GM11168 (cell line): ENCODE measurements around the gene RAB26.
"Not testable (repeated sequence)": the region's sequence is repeated elsewhere in the genome, so short reads cannot be mapped to it uniquely, and the experiment has no call there.

Experiments used
- in situ Hi-C: fragments of 300-500 bp; cut with MboI; formaldehyde crosslinking; loops from one replicate; pipeline ENCODE4 v1.12.0; 2022; ENCODE audit warnings: low sequenced_read_pairs; ENCODE audit not compliant: unreplicated experiment

RAB26 gene

GRCh38 chr16:2191446-2191706 is 43.0 kb downstream of the RAB26 start:
- in situ Hi-C loops = no loop called here

GRCh38 chr16:2194166-2194834 is 45.9 kb downstream of the RAB26 start:
- in situ Hi-C loops = no loop called here

DNA sequence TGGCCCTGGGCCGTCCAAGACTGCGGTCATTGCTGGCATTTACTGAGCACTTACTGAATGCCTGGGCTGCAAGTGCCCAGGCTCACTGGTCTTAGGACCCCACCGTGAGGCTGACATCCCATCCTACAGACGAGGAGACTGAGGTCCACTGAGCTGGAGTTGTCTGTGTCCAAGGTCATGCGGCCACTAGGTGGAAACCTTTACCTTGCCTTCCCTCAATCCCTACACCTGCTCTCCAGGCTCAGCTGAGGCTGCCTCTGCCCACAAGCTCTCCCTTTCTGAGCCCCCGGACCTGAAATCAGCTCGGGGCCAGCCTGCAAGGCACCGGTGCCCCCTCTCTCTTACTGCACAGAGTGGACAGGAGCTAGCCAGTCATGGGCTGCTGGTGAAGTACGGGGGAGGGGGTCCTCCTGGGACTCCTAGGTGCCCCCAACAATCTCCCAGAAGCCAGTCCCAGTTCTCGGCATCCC is 46.5 kb downstream of the RAB26 start:
- in situ Hi-C loops = no loop called here

DNA sequence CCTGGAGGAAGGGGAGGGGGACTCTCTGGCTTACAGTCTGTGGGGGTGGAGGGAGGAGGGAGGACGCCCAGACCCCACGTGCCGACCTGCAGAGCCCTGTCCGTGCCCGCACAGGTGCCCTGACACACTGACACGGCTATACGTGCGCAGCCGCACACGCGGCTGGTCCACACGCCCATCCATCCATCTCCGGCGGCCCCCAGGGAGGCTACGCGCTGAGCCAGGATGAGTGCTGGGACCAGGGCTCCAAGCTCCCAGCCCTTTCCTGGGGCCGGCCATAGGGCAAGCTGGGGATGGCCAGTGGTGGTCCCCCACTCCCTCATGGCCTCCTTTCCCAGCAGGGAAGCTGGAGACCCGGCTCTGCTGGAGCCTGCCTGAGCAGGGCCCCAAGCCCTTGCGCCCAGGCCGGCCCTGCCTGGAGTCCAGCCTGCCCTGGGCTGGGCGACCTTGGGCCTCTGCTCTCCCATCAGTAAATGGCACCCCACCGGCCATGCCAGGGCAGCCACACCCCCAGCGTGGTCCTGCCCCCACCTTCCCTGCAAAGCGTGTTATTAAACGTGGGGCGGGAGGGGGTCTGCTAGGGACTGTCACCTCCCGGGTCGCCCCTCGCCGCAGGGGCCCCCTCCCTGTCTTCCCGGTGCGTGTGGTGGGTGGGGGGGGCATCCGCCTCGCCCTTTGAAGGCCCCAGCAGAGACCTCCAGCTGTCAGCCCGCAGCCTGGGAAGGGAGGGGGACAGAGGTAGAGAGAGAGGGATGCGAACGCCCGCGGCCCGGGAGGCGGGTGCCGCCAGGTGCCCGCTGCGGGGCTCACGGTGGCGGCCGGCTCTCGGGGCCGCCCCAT is 47.1 kb downstream of the RAB26 start:
- in situ Hi-C loops = no loop called here

DNA sequence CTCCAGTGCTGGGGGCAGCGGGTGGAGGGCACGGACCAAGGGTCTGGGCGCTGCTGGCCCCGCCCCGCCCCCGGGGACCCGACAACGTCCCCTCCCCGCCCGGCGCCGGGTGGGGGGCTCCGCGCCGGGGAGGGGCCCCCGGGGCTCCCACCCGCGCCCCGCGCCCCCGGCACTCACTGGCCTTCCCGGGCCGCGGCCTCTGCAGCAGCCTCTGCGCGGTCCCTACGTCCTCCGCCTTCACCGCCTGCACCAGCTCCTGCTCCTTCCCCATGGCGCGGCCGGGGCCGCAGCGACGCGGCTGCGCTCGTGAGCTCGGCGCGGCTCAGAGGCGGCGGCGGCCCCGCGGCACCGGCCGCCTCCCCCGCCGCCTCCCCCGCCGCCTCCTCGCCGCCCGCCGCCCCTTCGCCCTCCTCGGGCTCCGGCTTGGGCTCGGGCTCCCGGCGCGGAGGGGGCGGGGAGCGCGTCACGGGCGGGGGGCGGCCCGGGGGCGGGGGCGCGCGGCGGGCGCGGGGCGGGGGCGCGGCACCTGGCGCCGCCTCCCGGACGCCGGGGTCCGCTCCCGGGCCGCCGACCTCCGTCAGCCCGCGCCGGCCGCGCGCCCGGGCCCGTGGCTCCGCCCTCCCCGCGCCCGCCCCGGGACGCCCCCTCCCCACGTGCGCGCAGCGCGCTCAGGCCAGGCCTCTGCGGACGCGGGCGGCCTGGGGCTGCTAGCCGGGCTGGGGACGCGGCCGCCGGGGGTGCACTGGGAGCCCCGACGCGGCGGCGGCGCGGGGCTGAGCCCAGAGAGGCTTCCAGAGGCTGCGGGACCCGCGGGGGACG is 47.9 kb downstream of the RAB26 start, which contains the start of gene CASKIN1:
TSS of gene CASKIN1 (minus strand) at position 444 of the 819 bp plus-strand sequence. CDS start at position 271, 173 bp downstream.
- in situ Hi-C loops = no loop called here

GRCh38 chr16:2196981-2197511 is 48.6 kb downstream of the RAB26 start:
- in situ Hi-C loops = no loop called here

DNA sequence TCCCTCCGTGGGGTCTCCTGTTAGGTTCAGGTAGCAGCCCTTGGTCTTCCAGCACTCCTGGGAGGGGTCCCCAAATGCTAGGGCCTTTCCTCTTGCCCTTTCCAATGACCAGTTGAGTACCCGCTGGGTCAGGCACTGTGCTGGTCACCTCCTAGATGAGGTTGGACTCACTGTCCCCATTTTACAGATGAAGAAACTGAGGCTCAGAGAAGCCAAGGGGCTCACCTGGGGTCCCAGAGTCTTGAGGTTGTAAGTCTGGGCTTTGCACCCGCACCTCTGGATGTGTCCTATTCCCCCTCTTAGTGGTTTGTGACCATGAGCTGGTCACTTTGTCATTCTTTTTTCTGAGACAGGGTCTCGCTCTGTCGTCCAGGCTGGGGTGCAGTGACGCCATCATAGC is 49.3 kb downstream of the RAB26 start:
- in situ Hi-C loops = no loop called here

DNA sequence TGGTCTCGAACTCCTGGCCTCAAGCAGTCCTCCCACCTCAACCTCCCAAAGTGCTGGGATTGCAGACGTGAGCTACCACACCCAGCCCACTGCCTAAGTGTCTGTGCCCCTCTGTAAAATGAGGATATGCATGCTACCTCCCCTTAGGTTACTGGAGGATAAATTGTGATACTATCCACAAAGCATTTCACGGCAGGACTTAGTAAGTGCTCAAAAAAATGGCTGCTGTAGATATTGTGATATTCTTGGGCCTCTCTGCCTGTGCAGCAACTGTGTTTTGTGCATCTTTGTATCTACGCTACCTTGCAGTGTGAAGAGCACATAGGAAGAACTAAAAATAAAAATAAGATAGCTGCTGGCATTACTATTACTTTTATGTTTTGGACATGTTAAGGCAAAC is 49.9 kb downstream of the RAB26 start:
- in situ Hi-C loops = no loop called here

DNA sequence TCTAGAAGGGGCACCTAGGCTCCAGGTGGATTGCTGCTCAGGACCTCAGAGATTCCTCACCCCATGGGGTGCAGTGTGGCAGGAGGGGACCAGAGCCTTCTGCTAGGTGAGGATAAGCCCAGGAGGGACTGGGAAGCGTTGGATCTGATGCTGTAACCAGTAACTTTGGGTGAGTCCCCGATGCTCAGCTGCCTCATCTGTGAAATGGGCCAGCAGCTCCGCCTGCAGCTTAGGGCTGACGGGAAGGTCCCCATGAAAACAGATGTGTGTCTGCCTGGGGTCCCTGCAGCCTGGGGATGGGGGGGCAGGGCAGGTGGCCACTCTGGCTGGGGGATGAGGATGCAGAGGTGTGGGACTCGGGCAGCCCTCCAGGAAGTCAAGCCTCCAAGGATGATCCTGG is 50.7 kb downstream of the RAB26 start:
- in situ Hi-C loops = no loop called here

- in situ Hi-C loops = no loop called here
Observed at GRCh38 chr16:2199621-2200139, 51.3 kb downstream of the RAB26 start.

DNA sequence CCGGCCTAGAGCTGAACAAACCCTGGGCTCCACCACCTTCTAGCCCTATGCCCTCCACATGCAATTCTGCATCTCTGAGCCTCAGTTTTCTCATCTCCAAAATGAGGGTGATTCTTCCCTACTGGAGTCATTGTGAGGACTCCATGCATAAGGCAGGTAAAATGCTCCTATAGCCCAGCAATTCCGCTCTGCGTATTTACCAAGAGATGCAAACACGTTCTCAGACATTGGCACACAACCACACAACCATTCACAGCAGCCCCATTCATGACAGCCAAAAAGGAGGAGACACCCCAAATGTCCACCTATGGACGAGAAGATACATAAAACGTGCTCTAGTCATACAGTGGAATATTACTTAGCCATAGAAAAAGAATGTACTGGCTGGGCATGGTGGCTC is 51.9 kb downstream of the RAB26 start:
- in situ Hi-C loops = no loop called here

DNA sequence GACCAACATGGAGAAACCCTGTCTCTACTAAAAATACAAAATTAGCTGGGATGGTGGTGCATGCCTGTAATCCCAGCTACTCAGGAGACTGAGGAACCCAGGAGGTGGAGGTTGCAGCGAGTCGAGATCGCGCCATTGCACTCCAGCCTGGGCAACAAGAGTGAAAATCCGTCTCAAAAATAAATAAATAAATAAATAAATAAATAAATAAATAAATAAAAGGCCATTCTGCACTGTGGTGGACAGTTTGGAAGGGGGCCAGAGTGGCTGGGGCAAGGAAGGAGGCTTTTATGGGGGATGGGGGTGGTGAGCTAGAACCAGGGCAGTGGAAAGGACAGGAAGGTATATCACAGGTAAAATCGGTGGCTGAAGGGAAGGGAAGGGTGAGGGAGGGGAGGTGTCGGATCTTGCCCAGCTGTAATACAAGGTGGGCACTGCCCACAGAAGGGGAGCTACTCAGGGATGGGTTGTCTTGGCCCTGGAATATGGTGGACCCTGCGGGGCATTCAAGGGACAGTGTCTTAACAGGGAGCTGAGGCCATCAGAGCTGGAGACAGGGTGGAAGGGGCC is 54.8 kb downstream of the RAB26 start:
- in situ Hi-C loops = not testable (repeated sequence)
